Thyroid gland (tissue), 4 donors: ENCODE results near the gene HDAC9.

Experiments used
- CTCF ChIP-seq, 6 experiments: fragments of 200-600 bp in 3 of 6; fragments of 450-650 bp in 3 of 6; sonication (generic) in 3 of 6; IDR thresholded peaks; one replicate each; pipeline ENCODE4 v1.5.1; 2016 to 2019; ENCODE audit warnings: antibody characterized with exemption in 6 of 6, mild to moderate bottlenecking in 2 of 6, inconsistent platforms in 1 of 6, moderate library complexity in 1 of 6
- POLR2A ChIP-seq, 2 donors: fragments of 450-650 bp; IDR thresholded peaks; one replicate each; pipeline ENCODE4 v1.6.1; 2017; ENCODE audit warnings: antibody characterized with exemption in 2 of 2, mild to moderate bottlenecking in 2 of 2, moderate library complexity in 1 of 2

- TF ChIP-seq POLR2A (IDR thresholded peaks at IDR 0.05) (no peak), CTCF (IDR thresholded peaks at IDR 0.05) (no peak)
Observed at GRCh38 chr7:18806177-18806576, 310.6 kb downstream of the HDAC9 start.
